Measurements from ENCODE around the gene AJM1.

Gene AJM1

GRCh38 chr9:136875155-136875554 lies 32.9 kb downstream of the AJM1 start:
- Histone ChIP-seq H3K27ac (ENCODE audit: low read depth, low read length) (no peak overlapping the region), H3K79me2 (ENCODE audit: control insufficient read depth, low read length) (no peaks in the 10 kb centered on the region), H3K9me3 (ENCODE audit: control insufficient read depth, insufficient read depth, low read length) (peaks cover 8% of the 10 kb centered on the region), H3K4me1 (ENCODE audit: control insufficient read depth, low read length) (no peaks in the 10 kb centered on the region), H3F3A (ENCODE audit: control insufficient read depth, insufficient read depth) (no peaks in the 10 kb centered on the region), H3K4me2 (ENCODE audit: low read length) (no peak overlapping the region), H3K36me3 (ENCODE audit: control insufficient read depth, low read length) (no peaks in the 10 kb centered on the region), H3K27me3 (ENCODE audit: control insufficient read depth, low read length) (peaks cover 2% of the 10 kb centered on the region; the same call in 1 of the 2 replicates), H4K20me1 (ENCODE audit: control insufficient read depth, insufficient read depth, low read depth, low read length) (no peaks in the 10 kb centered on the region), H3K9me2 (replicated peaks; ENCODE audit: control insufficient read depth, low read length) (no peaks in the 10 kb centered on the region), H3K4me3 (ENCODE audit: low read length) (no peak overlapping the region)
- no peak for TF ChIP-seq CTCF (IDR thresholded peaks at IDR 0.05; ENCODE audit: low read depth, low read length, poor library complexity, severe bottlenecking)
- TF ChIP-seq EZH2phosphoT487 (IDR thresholded peaks at IDR 0.05; ENCODE audit: borderline replicate concordance, low read length) = no peak

GRCh38 chr9:136876476-136876875 lies 34.2 kb downstream of the AJM1 start:
- H3K4me1 ChIP-seq (ENCODE audit: control insufficient read depth, low read length) = no peaks in the 10 kb centered on the region
- H3K79me2 ChIP-seq (ENCODE audit: control insufficient read depth, low read length) = no peaks in the 10 kb centered on the region
- TF ChIP-seq CTCF (IDR thresholded peaks at IDR 0.05; ENCODE audit: low read depth, low read length, poor library complexity, severe bottlenecking) = no peak
- TF ChIP-seq EZH2phosphoT487 (IDR thresholded peaks at IDR 0.05; ENCODE audit: borderline replicate concordance, low read length) = no peak
- no peak overlapping the region for H3K4me3 ChIP-seq (ENCODE audit: low read length)
- H3K9me2 ChIP-seq (replicated peaks; ENCODE audit: control insufficient read depth, low read length) = no peaks in the 10 kb centered on the region
- no peak overlapping the region for H3K4me2 ChIP-seq (ENCODE audit: low read length)
- no peak overlapping the region for H3K27ac ChIP-seq (ENCODE audit: low read depth, low read length)
- H3F3A ChIP-seq (ENCODE audit: control insufficient read depth, insufficient read depth) = no peaks in the 10 kb centered on the region
- H4K20me1 ChIP-seq (ENCODE audit: control insufficient read depth, insufficient read depth, low read depth, low read length) = no peaks in the 10 kb centered on the region
- H3K27me3 ChIP-seq (ENCODE audit: control insufficient read depth, low read length) = peaks cover 8% of the 10 kb centered on the region
- peaks cover 8% of the 10 kb centered on the region for H3K9me3 ChIP-seq (ENCODE audit: control insufficient read depth, insufficient read depth, low read length)
- no peaks in the 10 kb centered on the region for H3K36me3 ChIP-seq (ENCODE audit: control insufficient read depth, low read length)

GRCh38 chr9:136880651-136881050 lies 38.4 kb downstream of the AJM1 start:
- Histone ChIP-seq H4K20me1 (ENCODE audit: control insufficient read depth, insufficient read depth, low read depth, low read length) (0 out of 2 replicates have a peak, but pooled peaks cover 3% of the 10 kb centered on the region), H3K79me2 (ENCODE audit: control insufficient read depth, low read length) (peaks cover 7% of the 10 kb centered on the region), H3K27me3 (ENCODE audit: control insufficient read depth, low read length) (peaks cover 11% of the 10 kb centered on the region), H3K4me3 (ENCODE audit: low read length) (no peak overlapping the region), H3K36me3 (ENCODE audit: control insufficient read depth, low read length) (0 out of 2 replicates have a peak, but pooled peaks cover 8% of the 10 kb centered on the region), H3K9me3 (ENCODE audit: control insufficient read depth, insufficient read depth, low read length) (no peaks in the 10 kb centered on the region), H3K27ac (ENCODE audit: low read depth, low read length) (no peak overlapping the region), H3K9me2 (replicated peaks; ENCODE audit: control insufficient read depth, low read length) (no peaks in the 10 kb centered on the region), H3K4me2 (ENCODE audit: low read length) (no peak overlapping the region), H3F3A (ENCODE audit: control insufficient read depth, insufficient read depth) (no peaks in the 10 kb centered on the region), H3K4me1 (ENCODE audit: control insufficient read depth, low read length) (peaks cover 14% of the 10 kb centered on the region)
- no peak for TF ChIP-seq EZH2phosphoT487 (IDR thresholded peaks at IDR 0.05; ENCODE audit: borderline replicate concordance, low read length)
- TF ChIP-seq CTCF (IDR thresholded peaks at IDR 0.05; ENCODE audit: low read depth, low read length, poor library complexity, severe bottlenecking) = no peak
